Dedifferentiated amniotic fluid mesenchymal stem cell (primary cell): ENCODE results near the gene ZNF638.

Experiments
- DNase-seq: peaks from one replicate; pipeline ENCODE4 v3.0.0-alpha.2; 2016; ENCODE audit errors: extremely low spot score

Gene ZNF638

GRCh38 chr2:71472019-71472418 lies 140.4 kb downstream of the ZNF638 start:
- no peak for DNase-seq

DNA sequence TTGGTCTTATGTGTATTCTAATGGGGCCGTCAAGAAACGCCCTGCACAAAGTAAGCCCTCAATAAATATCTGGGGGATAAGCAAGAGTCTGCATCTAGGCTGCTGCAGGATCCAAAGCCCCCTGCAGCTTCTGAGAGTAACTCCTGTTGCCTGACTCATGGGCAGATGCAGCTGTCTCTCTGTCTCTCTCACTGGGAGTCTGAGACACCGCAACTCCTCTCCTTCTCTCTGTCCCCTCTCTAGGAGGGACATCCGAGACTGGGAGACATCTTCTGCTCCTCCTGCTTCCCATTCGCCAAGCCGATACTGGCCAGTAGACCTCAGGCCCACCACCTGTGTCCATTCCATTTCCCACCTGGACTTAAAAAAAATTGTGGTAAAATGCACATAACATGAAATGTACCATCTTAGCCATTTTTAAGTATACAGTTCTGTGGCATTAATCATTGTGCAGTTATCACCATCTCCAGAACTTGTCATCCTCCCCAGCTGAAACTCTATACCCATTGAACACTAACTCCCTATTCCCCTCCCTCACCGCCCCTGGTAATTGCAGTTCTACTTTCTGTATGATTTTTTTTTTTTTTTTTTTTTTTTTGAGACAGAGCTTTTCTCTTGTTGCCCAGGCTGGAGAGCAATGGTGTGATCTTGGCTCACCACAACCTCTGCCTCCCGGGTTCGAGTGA lies 141.9 kb downstream of the ZNF638 start:
- DNase-seq = no peak

- no peak for DNase-seq
Measured at GRCh38 chr2:71474116-71474743, 142.6 kb downstream of the ZNF638 start.

DNA sequence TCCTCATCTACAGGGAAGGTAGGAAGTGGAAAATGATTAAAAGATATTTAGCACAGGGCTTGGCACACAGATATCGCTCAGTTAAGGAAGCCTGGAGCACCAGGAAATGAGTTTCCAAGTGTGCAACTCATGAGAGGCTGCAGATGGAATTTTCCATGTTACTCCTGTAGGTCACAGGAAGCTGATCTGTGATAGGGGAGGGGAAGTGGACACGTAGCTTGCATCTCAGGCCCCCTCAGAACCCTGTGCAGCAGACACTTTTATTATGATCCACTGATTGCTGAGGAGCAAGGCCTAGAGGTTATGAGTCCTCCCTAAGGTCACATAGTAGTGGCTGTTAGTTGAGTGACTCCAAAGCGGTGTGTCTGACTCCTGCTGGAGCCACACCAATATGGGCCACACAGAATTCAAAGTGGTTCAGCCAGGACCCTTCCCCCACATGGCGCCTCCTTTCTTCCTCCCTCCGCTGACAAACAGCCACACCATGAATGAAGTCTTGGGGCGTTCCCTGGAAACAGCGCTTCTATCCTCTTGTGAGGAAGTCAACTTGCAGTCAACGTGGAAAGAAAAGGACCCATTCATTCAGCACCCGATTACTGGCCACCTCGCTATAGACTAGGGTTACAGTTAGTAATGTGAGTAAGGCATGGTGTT lies 143.3 kb downstream of the ZNF638 start:
- no peak for DNase-seq

- DNase-seq = no peak
Measured at GRCh38 chr2:71476495-71476894, 144.9 kb downstream of the ZNF638 start.

GRCh38 chr2:71477231-71477691 lies 145.7 kb downstream of the ZNF638 start:
- DNase-seq = no peak

GRCh38 chr2:71478806-71479205 lies 147.2 kb downstream of the ZNF638 start:
- DNase-seq = no peak

GRCh38 chr2:71479261-71479660 lies 147.7 kb downstream of the ZNF638 start:
- DNase-seq = no peak

GRCh38 chr2:71481111-71481510 lies 149.5 kb downstream of the ZNF638 start:
- DNase-seq = no peak

DNA sequence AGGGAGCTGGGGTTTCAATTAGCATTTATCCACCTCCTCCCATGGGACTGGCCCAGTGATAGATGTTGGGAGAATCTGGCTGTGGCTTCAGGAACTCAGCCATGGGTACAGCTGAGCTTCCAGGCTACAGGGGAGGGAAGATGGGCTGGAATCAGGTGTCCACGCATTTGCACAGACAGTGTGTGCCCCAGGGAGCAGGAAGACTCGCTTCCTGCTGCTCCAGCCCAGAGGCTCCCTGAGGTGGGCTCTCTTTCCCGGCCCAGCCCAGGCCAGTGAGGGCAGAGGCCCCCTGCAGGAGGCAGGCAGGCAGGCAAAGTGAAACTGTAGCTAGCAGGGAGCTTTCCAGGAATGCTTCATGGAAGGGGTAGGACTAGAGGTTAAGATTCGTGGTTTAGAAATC lies 150.5 kb downstream of the ZNF638 start:
- DNase-seq = no peak

DNA sequence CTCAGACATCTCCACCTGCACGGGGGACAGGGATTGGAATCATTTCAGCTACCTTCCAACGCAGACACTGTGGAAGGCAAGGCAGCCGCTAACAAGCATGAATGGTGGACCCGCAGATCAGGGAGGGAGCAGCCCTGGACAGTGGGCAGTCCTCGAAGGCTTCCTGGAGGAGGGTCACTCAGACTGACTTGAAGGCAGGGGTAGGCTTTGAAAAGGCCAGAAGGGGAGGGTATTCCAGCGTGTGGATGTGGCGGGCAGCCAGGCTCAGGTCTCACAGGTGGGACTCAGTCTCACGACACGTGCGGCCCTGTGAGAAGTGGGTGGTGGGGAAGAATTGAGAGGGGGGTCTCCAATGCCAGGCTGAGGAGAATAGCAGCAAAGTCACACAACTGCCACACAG lies 151.7 kb downstream of the ZNF638 start:
- no peak for DNase-seq

- no peak for DNase-seq
Measured at GRCh38 chr2:71484354-71484753, 152.8 kb downstream of the ZNF638 start.
